Measurements from ENCODE around the gene LRRC31.

GRCh38 chr3:169914321-169914720, 44.6 kb upstream of the LRRC31 start:
- TF ChIP-seq POLR2AphosphoS5 (IDR thresholded peaks at IDR 0.05; ENCODE audit: borderline replicate concordance, low read depth, low read length) (no peak), EZH2 (IDR thresholded peaks at IDR 0.05) (no peak), FOXP2 (optimal IDR thresholded peaks at IDR 0.05; ENCODE audit: control extremely low read depth, extremely low read length, insufficient read depth) (no peak)
